Spleen (tissue), 11 donors: Measurements from ENCODE around the gene SERPINA12. TPM values are rescaled to one million over a fixed set of nuclear protein-coding genes. Genes with fewer than 3 reads are reported as not detected.
"Not testable (repeated sequence)": the region's sequence is repeated elsewhere in the genome, so short reads cannot be mapped to it uniquely, and the experiment has no call there.

Experiments
- DNase-seq: peaks from one replicate; pipeline ENCODE4 v3.0.0-alpha.2; 2020
- H3K27ac ChIP-seq, 8 donors: fragments of 200-600 bp; sonication (generic) in 7 of 8; 1 replicate in 4 of 8; 2 replicates in 4 of 8; pipeline versions ENCODE4 v1.5.0 to v1.8.0; 2016 to 2021; ENCODE audit warnings: inconsistent platforms in 4 of 8, mild to moderate bottlenecking in 4 of 8, moderate library complexity in 1 of 8
- H3K27me3 ChIP-seq, 7 donors: fragments of 200-600 bp; sonication (generic) in 6 of 7; replicated peaks in 1 of 7; 1 replicate in 4 of 7; 2 replicates in 3 of 7; pipeline versions ENCODE4 v1.5.0 to v1.8.0; 2016 to 2021; ENCODE audit warnings: inconsistent platforms in 3 of 7, mild to moderate bottlenecking in 1 of 7
- H3K36me3 ChIP-seq, 6 donors: fragments of 200-600 bp; sonication (generic) in 5 of 6; 1 replicate in 4 of 6; 2 replicates in 2 of 6; pipeline versions ENCODE4 v1.5.0 to v1.8.0; 2016 to 2021; ENCODE audit warnings: inconsistent platforms in 2 of 6
- H3K4me1 ChIP-seq, 6 donors: fragments of 200-600 bp; sonication (generic) in 5 of 6; 1 replicate in 3 of 6; 2 replicates in 3 of 6; pipeline versions ENCODE4 v1.5.0 to v1.8.0; 2016 to 2021; ENCODE audit warnings: inconsistent platforms in 3 of 6
- H3K4me3 ChIP-seq, 8 donors: fragments of 200-600 bp; sonication (generic) in 7 of 8; 1 replicate in 4 of 8; 2 replicates in 4 of 8; pipeline versions ENCODE4 v1.5.0 to v1.8.0; 2016 to 2021; ENCODE audit warnings: inconsistent platforms in 4 of 8, mild to moderate bottlenecking in 4 of 8, moderate library complexity in 2 of 8
- H3K9me3 ChIP-seq, 8 donors: fragments of 200-600 bp; sonication (generic) in 7 of 8; 1 replicate in 4 of 8; 2 replicates in 4 of 8; pipeline versions ENCODE4 v1.5.0 to v1.8.0; 2016 to 2021; ENCODE audit warnings: inconsistent platforms in 4 of 8
- CTCF ChIP-seq, 11 experiments: fragments of 200-600 bp in 7 of 11; fragments of 450-650 bp in 4 of 11; sonication (generic) in 4 of 11; IDR thresholded peaks in 8 of 11; conservative IDR thresholded peaks in 3 of 11; 1 replicate in 7 of 11; 2 replicates in 4 of 11; pipeline versions ENCODE4 v1.4.0 to v1.8.0; 2016 to 2021; ENCODE audit warnings: antibody characterized with exemption in 11 of 11, inconsistent platforms in 4 of 11, mild to moderate bottlenecking in 1 of 11
- POLR2A ChIP-seq, 3 donors: fragments of 450-650 bp; IDR thresholded peaks; one replicate each; pipeline ENCODE4 v1.5.1; 2017; ENCODE audit warnings: antibody characterized with exemption in 3 of 3, mild to moderate bottlenecking in 1 of 3
- POLR2AphosphoS5 ChIP-seq, 3 donors: sonication (generic); formaldehyde crosslinking; IDR thresholded peaks; one replicate each; pipeline ENCODE4 v1.5.1; 2017; ENCODE audit warnings: antibody characterized with exemption in 3 of 3
- WGBS, 5 donors: extraction: QIAGEN DNeasy Blood & Tissue Kit in 3 of 5; methylation state at CpG; one replicate each; pipeline versions ENCODE4 v1.1.5 to v1.1.7; 2013 to 2018; 5-methylcytosine and 5-hydroxymethylcytosine counted together
- intact Hi-C: fragments of 100-400 bp; cut with DNase I; formaldehyde crosslinking; loops from one replicate; pipeline ENCODE4 v1.15.0; 2023; ENCODE audit warnings: low total_unique reads
- polyA plus RNA-seq, 3 donors: library from polyadenylated mRNA; stranded (reverse); fragments of 200-250 nt; gene quantifications; one replicate each; pipeline ENCODE4 v1.2.1, GENCODE V29; 2013
- total RNA-seq, 7 donors: library from RNA; depleted of rRNA in 3 of 7; stranded (reverse); fragments of >200 nt in 3 of 7; fragmentation: NEBNext Ultra II Directional in 4 of 7; extraction: Animal tissue kit (Norgen Biotek cat#: 25700) in 4 of 7; gene quantifications; one replicate each; pipeline versions ENCODE4 v1.1.0 to v1.2.1, GENCODE V29; 2016 to 2021
- donor health status: healthy with polysubstance abuse.
- donor health status: DM: no; HTN: no; CAD: no; lungs with moderate emphysema.
- donor health status: DM: no; HTN: no; CAD: no.
- donor health status: Bipolar disorder and iron deficiency.
- donor health status: healthy.
- donor health status: DM: no; HTN: no; CAD: no.
- donor health status: DM: yes; HTN: yes; CAD: no.

SERPINA12 gene
- total and polyA plus RNA-seq, 10 donors, result not detected

GRCh38 chr14:94485944-94486841 is 23.1 kb downstream of the SERPINA12 start:
- Histone ChIP-seq H3K4me1 (peaks cover 6 to 16% (median 9%) of the 10 kb centered on the region in 6 donors), H3K36me3 (no peaks in the 10 kb centered on the region), H3K4me3 (peak overlapping the region in 1 of 8 donors; percentile 21), H3K27me3 (peaks cover 0 to 51% (median 5%) of the 10 kb centered on the region in 7 donors), H3K9me3 (no peaks in the 10 kb centered on the region), H3K27ac (no peak overlapping the region)
- peak; percentile 89 for DNase-seq
- 15 to 19% (median 17%) methylated on average over 19 to 26 of the region's 26 CpGs for WGBS, 5 donors
- intact Hi-C loops, result no loop called here
- TF ChIP-seq CTCF (IDR thresholded peaks at IDR 0.05 in 8 of 11, conservative IDR thresholded peaks at IDR 0.05 in 3 of 11) (peak; percentile 77 to 99 (median 93)), POLR2AphosphoS5 (IDR thresholded peaks at IDR 0.05) (peak in 2 of 3 donors; percentile 25 to 56), POLR2A (IDR thresholded peaks at IDR 0.05) (no peak)

DNA sequence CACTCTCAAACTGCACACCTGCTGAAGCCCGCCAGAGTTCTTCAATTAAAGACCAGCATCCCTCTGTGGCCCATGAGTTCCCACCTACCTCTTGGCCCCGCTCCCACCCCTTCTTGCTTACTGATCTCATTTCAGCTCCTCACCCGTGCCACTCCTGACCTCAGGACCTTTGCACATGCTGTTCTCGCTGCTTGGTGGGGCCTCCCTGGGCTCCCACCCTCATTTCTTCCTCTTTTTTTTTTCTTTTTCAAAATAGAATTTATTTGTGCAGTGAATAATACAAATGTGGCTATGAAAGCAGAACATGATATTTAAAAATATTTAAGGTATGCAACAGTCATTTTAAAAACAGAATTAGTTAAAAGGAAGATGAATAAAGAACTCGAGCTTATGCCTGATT is 24.8 kb downstream of the SERPINA12 start:
- DNase-seq, result no peak
- intact Hi-C loops, result no loop called here
- H3K4me3 ChIP-seq, result no peak overlapping the region
- TF ChIP-seq CTCF (IDR thresholded peaks at IDR 0.05 in 8 of 11, conservative IDR thresholded peaks at IDR 0.05 in 3 of 11) (no peak), POLR2A (IDR thresholded peaks at IDR 0.05) (no peak), POLR2AphosphoS5 (IDR thresholded peaks at IDR 0.05) (no peak)
- H3K9me3 ChIP-seq, result peaks cover 0 to 10% (median 2%) of the 10 kb centered on the region in 8 donors
- H3K4me1 ChIP-seq, result peaks cover 6 to 16% (median 9%) of the 10 kb centered on the region in 6 donors
- no peaks in the 10 kb centered on the region for H3K36me3 ChIP-seq
- H3K27ac ChIP-seq, result no peak overlapping the region
- peaks cover 0 to 41% (median 5%) of the 10 kb centered on the region in 7 donors for H3K27me3 ChIP-seq
- WGBS, 5 donors, result 68 to 81% (median 74%) methylated on average over 5 of the region's 5 CpGs

GRCh38 chr14:94483729-94484275 is 25.5 kb downstream of the SERPINA12 start:
- Histone ChIP-seq H3K27me3 (peaks cover 0 to 41% (median 5%) of the 10 kb centered on the region in 7 donors), H3K4me1 (peaks cover 6 to 16% (median 9%) of the 10 kb centered on the region in 6 donors), H3K27ac (no peak overlapping the region), H3K36me3 (no peaks in the 10 kb centered on the region), H3K9me3 (peaks cover 0 to 17% (median 9%) of the 10 kb centered on the region in 8 donors), H3K4me3 (no peak overlapping the region)
- intact Hi-C loops, result no loop called here
- TF ChIP-seq POLR2AphosphoS5 (IDR thresholded peaks at IDR 0.05), result no peak
- no peak for DNase-seq
- WGBS, 5 donors, result 64 to 82% (median 74%) methylated on average over 7 of the region's 7 CpGs

- 79 to 82% (median 81%) methylated on average over 10 of the region's 10 CpGs for WGBS, 5 donors
- intact Hi-C loops, result no loop called here
- DNase-seq, result no peak
- Histone ChIP-seq H3K36me3 (no peaks in the 10 kb centered on the region), H3K9me3 (peaks cover 0 to 25% (median 16%) of the 10 kb centered on the region in 8 donors), H3K27ac (no peak overlapping the region), H3K4me1 (peaks cover 6 to 16% (median 9%) of the 10 kb centered on the region in 6 donors), H3K27me3 (peaks cover 0 to 40% (median 5%) of the 10 kb centered on the region in 7 donors), H3K4me3 (no peak overlapping the region)
- no peak for TF ChIP-seq POLR2A (IDR thresholded peaks at IDR 0.05)
- TF ChIP-seq POLR2AphosphoS5 (IDR thresholded peaks at IDR 0.05), result no peak
- no peak for TF ChIP-seq CTCF (IDR thresholded peaks at IDR 0.05 in 8 of 11, conservative IDR thresholded peaks at IDR 0.05 in 3 of 11)
These were observed 26.2 kb downstream of the SERPINA12 start for GRCh38 chr14:94483071-94483451.

GRCh38 chr14:94482132-94483070 is 26.9 kb downstream of the SERPINA12 start:
- WGBS, 5 donors, result 80 to 90% (median 84%) methylated on average over 10 of the region's 10 CpGs
- H3K4me3 ChIP-seq, intact Hi-C loops, H3K27ac ChIP-seq, DNase-seq, H3K36me3 ChIP-seq: not testable (repeated sequence)
- Histone ChIP-seq H3K4me1 (peaks cover 6 to 16% (median 9%) of the 10 kb centered on the region in 6 donors), H3K9me3 (peaks cover 0 to 30% (median 19%) of the 10 kb centered on the region in 8 donors), H3K27me3 (peaks cover 0 to 33% (median 5%) of the 10 kb centered on the region in 7 donors)
